Stomach (tissue), 9 donors: ENCODE results near the gene RASL10A. TPM values are rescaled to one million over a fixed set of nuclear protein-coding genes. Genes with fewer than 3 reads are reported as not detected.

Experiments
- DNase-seq, 2 donors: peaks; one replicate each; pipeline versions ENCODE4 v3.0.0 to v3.0.0-alpha.2; 2013 to 2019
- H3K27ac ChIP-seq, 5 donors: fragments of 200-600 bp in 4 of 5; sonication (generic) in 4 of 5; one replicate each; pipeline ENCODE4 v1.5.1; 2013 to 2019; ENCODE audit warnings: mild to moderate bottlenecking in 1 of 5, moderate library complexity in 1 of 5
- H3K27me3 ChIP-seq, 3 donors: fragments of 200-600 bp; sonication (generic); one replicate each; pipeline ENCODE4 v1.5.1; 2017 to 2019; ENCODE audit warnings: mixed run types in 1 of 3
- H3K36me3 ChIP-seq, 4 donors: fragments of 200-600 bp; sonication (generic); 1 replicate in 3 of 4; 2 replicates in 1 of 4; pipeline ENCODE4 v1.5.1; 2016 to 2019
- H3K4me1 ChIP-seq, 4 donors: fragments of 200-600 bp; sonication (generic); one replicate each; pipeline ENCODE4 v1.5.1; 2016 to 2019
- H3K4me3 ChIP-seq, 4 donors: fragments of 200-600 bp; sonication (generic) in 3 of 4; one replicate each; pipeline ENCODE4 v1.5.1; 2016 to 2019; ENCODE audit warnings: mild to moderate bottlenecking in 1 of 4
- H3K9me3 ChIP-seq, 4 donors: fragments of 200-600 bp; sonication (generic); one replicate each; pipeline ENCODE4 v1.5.1; 2016 to 2019
- CTCF ChIP-seq, 7 experiments: fragments of 450-650 bp in 4 of 7; fragments of 200-600 bp in 3 of 7; sonication (generic) in 3 of 7; IDR thresholded peaks; one replicate each; pipeline ENCODE4 v1.5.1; 2016 to 2019; ENCODE audit warnings: antibody characterized with exemption in 7 of 7, control low read depth in 2 of 7, mild to moderate bottlenecking in 1 of 7
- EP300 ChIP-seq: sonication (generic); formaldehyde crosslinking; IDR thresholded peaks from one replicate; pipeline ENCODE4 v1.6.1; 2017; ENCODE audit warnings: antibody characterized with exemption
- POLR2A ChIP-seq, 4 donors: fragments of 450-650 bp; IDR thresholded peaks; one replicate each; pipeline ENCODE4 v1.6.1; 2016; ENCODE audit warnings: antibody characterized with exemption in 4 of 4, control low read depth in 2 of 4, mild to moderate bottlenecking in 1 of 4, moderate library complexity in 1 of 4
- POLR2AphosphoS5 ChIP-seq, 3 donors: sonication (generic); formaldehyde crosslinking; IDR thresholded peaks; one replicate each; pipeline ENCODE4 v1.6.1; 2016; ENCODE audit warnings: antibody characterized with exemption in 3 of 3
- WGBS, 5 donors: extraction: QIAGEN DNeasy Blood & Tissue Kit in 3 of 5; methylation state at CpG; one replicate each; pipeline versions ENCODE4 v1.1.5 to v1.1.7; 2013 to 2018; 5-methylcytosine and 5-hydroxymethylcytosine counted together
- intact Hi-C: fragments of 100-400 bp; cut with DNase I; formaldehyde crosslinking; loops from one replicate; pipeline ENCODE4 v1.15.1; 2023; ENCODE audit warnings: low total_unique reads
- polyA plus RNA-seq, 3 donors: library from polyadenylated mRNA; stranded (reverse); fragments of 200-250 nt; gene quantifications; one replicate each; pipeline ENCODE4 v1.2.3, GENCODE V29; 2013
- total RNA-seq, 5 donors: library from RNA; depleted of rRNA; stranded (reverse); fragments of >200 nt; gene quantifications; one replicate each; pipeline versions ENCODE4 v1.1.0 to v1.2.3, GENCODE V29; 2014 to 2016
- donor health status: healthy with polysubstance abuse.
- donor health status: Bipolar disorder and iron deficiency.
- donor health status: healthy.

Gene RASL10A
- total and polyA plus RNA-seq, 8 donors, result 0.19 to 3.5 (median 0.57) TPM; not detected in 4

DNA sequence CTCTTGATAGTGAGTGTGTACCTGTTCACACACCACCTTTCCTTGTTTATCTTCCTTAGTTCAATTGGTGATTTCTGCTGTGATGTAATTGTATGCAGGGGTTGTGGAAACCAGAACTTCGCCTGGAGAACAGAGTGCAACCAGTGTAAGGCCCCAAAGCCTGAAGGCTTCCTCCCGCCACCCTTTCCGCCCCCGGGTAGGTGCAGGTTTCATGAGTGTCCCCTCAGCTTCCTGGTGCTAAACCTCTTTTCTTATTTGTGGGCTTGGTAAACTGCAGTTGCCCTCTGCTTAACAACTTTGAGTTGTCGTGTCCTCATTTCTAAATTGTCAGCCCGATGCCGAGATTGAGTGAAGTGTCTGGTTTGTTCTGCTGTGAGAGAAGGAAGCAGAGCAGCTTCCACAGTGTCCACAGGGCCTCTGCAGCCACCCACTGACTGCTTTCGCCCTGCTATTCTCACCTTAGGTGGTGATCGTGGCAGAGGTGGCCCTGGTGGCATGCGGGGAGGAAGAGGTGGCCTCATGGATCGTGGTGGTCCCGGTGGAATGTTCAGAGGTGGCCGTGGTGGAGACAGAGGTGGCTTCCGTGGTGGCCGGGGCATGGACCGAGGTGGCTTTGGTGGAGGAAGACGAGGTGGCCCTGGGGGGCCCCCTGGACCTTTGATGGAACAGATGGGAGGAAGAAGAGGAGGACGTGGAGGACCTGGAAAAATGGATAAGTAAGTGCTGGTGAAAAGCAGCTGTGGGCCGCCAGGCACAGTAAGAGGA, 16.2 kb downstream of the RASL10A start:
- TF ChIP-seq CTCF (IDR thresholded peaks at IDR 0.05), result no peak
- TF ChIP-seq POLR2A (IDR thresholded peaks at IDR 0.05), result no peak
- TF ChIP-seq EP300, result no peak
- no peak for TF ChIP-seq POLR2AphosphoS5 (IDR thresholded peaks at IDR 0.05)
- peaks cover 63 to 75% (median 73%) of the 10 kb centered on the region in 4 donors for H3K36me3 ChIP-seq
- intact Hi-C loops, result no loop called here

DNA sequence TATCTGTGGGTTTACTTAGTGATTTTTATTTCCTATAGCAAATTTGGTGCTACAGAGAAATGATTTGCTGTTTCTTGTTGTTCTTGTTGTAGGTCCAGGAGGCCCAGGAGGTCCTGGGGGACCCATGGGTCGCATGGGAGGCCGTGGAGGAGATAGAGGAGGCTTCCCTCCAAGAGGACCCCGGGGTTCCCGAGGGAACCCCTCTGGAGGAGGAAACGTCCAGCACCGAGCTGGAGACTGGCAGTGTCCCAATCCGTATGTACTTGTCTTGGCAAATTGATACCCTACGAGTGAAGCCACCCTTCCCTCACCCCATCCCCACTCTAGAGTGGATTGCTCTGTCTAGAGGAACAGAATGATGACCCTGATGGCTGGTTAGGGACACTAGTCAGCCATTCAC, 16.9 kb downstream of the RASL10A start:
- no peaks in the 10 kb centered on the region for H3K27me3 ChIP-seq
- no peak overlapping the region for H3K27ac ChIP-seq
- peaks cover 10 to 19% (median 17%) of the 10 kb centered on the region in 4 donors for H3K4me1 ChIP-seq
- intact Hi-C loops, result no loop called here
- H3K9me3 ChIP-seq, result no peaks in the 10 kb centered on the region
- TF ChIP-seq POLR2AphosphoS5 (IDR thresholded peaks at IDR 0.05) (no peak), EP300 (no peak), CTCF (IDR thresholded peaks at IDR 0.05) (no peak), POLR2A (IDR thresholded peaks at IDR 0.05) (no peak)
- H3K36me3 ChIP-seq, result peaks cover 70 to 82% (median 80%) of the 10 kb centered on the region in 4 donors
- WGBS, 5 donors, result 74 to 88% (median 82%) methylated on average over 7 to 8 of the region's 8 CpGs
- no peak for DNase-seq
- no peak overlapping the region for H3K4me3 ChIP-seq

More for the DNA sequence above, 16.2 kb downstream of the RASL10A start:
- WGBS, 5 donors, result 82 to 90% (median 87%) methylated on average over 19 of the region's 19 CpGs
- DNase-seq, result no peak
- H3K4me3 ChIP-seq, result no peak overlapping the region
- H3K9me3 ChIP-seq, result no peaks in the 10 kb centered on the region
- H3K27me3 ChIP-seq, result no peaks in the 10 kb centered on the region
- peaks cover 10 to 24% (median 18%) of the 10 kb centered on the region in 4 donors for H3K4me1 ChIP-seq
- no peak overlapping the region for H3K27ac ChIP-seq

- Histone ChIP-seq H3K27ac (no peak overlapping the region), H3K9me3 (no peaks in the 10 kb centered on the region), H3K4me3 (no peak overlapping the region), H3K36me3 (peaks cover 87 to 100% (median 100%) of the 10 kb centered on the region in 4 donors), H3K4me1 (peaks cover 0 to 27% (median 8%) of the 10 kb centered on the region in 4 donors), H3K27me3 (no peaks in the 10 kb centered on the region)
- no peak for DNase-seq
- TF ChIP-seq POLR2AphosphoS5 (IDR thresholded peaks at IDR 0.05) (no peak), CTCF (IDR thresholded peaks at IDR 0.05) (no peak)
- intact Hi-C loops, result no loop called here
Observed at GRCh38 chr22:29292379-29292778, 23.1 kb downstream of the RASL10A start.

GRCh38 chr22:29291215-29291614, 24.3 kb downstream of the RASL10A start:
- intact Hi-C loops, result no loop called here
- H3K36me3 ChIP-seq, result peaks cover 87 to 100% (median 100%) of the 10 kb centered on the region in 4 donors
- peak overlapping the region in 1 of 5 donors; percentile 13 for H3K27ac ChIP-seq
- H3K4me1 ChIP-seq, result peaks cover 0 to 27% (median 8%) of the 10 kb centered on the region in 4 donors
- no peaks in the 10 kb centered on the region for H3K9me3 ChIP-seq
- no peaks in the 10 kb centered on the region for H3K27me3 ChIP-seq
- no peak overlapping the region for H3K4me3 ChIP-seq
- no peak for DNase-seq
- 67 to 79% (median 72%) methylated on average over 7 of the region's 7 CpGs for WGBS, 5 donors
- no peak for TF ChIP-seq CTCF (IDR thresholded peaks at IDR 0.05)
- no peak for TF ChIP-seq POLR2AphosphoS5 (IDR thresholded peaks at IDR 0.05)
- no peak for TF ChIP-seq POLR2A (IDR thresholded peaks at IDR 0.05)
- TF ChIP-seq EP300, result no peak
